ENCODE measurements around the gene CRIM1.

DNA sequence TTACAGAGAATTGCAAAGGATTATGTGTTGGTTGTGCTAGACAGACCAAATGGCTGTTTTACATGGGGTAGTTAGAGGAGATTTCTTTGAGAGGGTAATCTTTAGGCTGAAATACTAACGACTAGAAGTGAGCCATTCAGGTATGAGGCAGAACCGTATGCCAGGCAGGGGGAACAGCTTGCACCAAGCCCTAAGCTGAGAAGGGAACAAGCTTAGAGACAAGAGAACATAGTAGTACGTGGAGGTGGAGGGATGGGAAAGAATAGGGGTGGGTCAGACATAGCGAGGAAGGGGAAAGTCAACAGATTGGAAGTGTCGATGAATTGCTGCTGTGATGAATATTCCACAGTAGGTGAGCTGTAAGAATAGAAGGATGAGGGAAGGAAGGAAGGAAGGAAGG, 20.0 kb upstream of the CRIM1 start:
- TF ChIP-seq, protein P1, sequence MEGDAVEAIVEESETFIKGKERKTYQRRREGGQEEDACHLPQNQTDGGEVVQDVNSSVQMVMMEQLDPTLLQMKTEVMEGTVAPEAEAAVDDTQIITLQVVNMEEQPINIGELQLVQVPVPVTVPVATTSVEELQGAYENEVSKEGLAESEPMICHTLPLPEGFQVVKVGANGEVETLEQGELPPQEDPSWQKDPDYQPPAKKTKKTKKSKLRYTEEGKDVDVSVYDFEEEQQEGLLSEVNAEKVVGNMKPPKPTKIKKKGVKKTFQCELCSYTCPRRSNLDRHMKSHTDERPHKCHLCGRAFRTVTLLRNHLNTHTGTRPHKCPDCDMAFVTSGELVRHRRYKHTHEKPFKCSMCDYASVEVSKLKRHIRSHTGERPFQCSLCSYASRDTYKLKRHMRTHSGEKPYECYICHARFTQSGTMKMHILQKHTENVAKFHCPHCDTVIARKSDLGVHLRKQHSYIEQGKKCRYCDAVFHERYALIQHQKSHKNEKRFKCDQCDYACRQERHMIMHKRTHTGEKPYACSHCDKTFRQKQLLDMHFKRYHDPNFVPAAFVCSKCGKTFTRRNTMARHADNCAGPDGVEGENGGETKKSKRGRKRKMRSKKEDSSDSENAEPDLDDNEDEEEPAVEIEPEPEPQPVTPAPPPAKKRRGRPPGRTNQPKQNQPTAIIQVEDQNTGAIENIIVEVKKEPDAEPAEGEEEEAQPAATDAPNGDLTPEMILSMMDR (conservative IDR thresholded peaks at IDR 0.05), result no peak
- TF ChIP-seq EZH2 (IDR thresholded peaks at IDR 0.05; ENCODE audit: low read depth), result no peak

Measured in PC-9 (cell line).